K562 (cell line): ENCODE data around the gene LACTBL1.

Experiments used
- HDAC3 ChIP-seq: fragments of 450-650 bp; IDR thresholded peaks from 2 replicates; pipeline ENCODE4 v1.6.1; 2018; ENCODE audit warnings: borderline replicate concordance, mild to moderate bottlenecking, moderate library complexity; ENCODE audit not compliant: partially characterized antibody
- HNRNPH1 ChIP-seq: fragments of 200-400 bp; formaldehyde crosslinking; optimal IDR thresholded peaks from 2 replicates; pipeline ENCODE3; 2017; ENCODE audit warnings: low read depth, mild to moderate bottlenecking, low read length, moderate library complexity
- MAFF ChIP-seq: IDR thresholded peaks from 2 replicates; pipeline ENCODE4 v1.6.1; 2012; ENCODE audit warnings: low read length, improper control_type of control experiment
- NCOA1 ChIP-seq: fragments of 450-650 bp; IDR thresholded peaks from 2 replicates; pipeline ENCODE4 v1.6.1; 2016; ENCODE audit warnings: low read depth
- POLR2A ChIP-seq: fragments of 450-650 bp; conservative IDR thresholded peaks from 2 replicates; pipeline ENCODE4 v1.6.1; 2016
- TCF7 ChIP-seq: sonication (generic); IDR thresholded peaks from 2 replicates; pipeline ENCODE4 v1.6.1; 2016; ENCODE audit warnings: antibody characterized with exemption, borderline replicate concordance
- ZNF3 ChIP-seq: fragments of 250-450 bp; sonication (Bioruptor Pico); IDR thresholded peaks from 2 replicates; pipeline ENCODE4 v1.5.0; 2021; ENCODE audit warnings: mild to moderate bottlenecking, moderate library complexity
- TF ChIP-seq, protein P1 (sequence below): fragments of 250-450 bp; sonication (Bioruptor Pico); IDR thresholded peaks from 2 replicates; pipeline ENCODE4 v1.4.0; 2020; ENCODE audit warnings: mild to moderate bottlenecking, moderate library complexity
- TF ChIP-seq, protein P2 (sequence below), 3 experiments: IDR thresholded peaks in 2 of 3; conservative IDR thresholded peaks in 1 of 3; 2 replicates each; pipeline ENCODE4 v1.5.1; 2011 to 2012; ENCODE audit warnings: low read length in 3 of 3, mild to moderate bottlenecking in 3 of 3, control low read depth in 2 of 3, improper control_type of control experiment in 1 of 3, inconsistent platforms in 1 of 3, low read depth in 1 of 3, mixed read lengths in 1 of 3, moderate library complexity in 1 of 3; ENCODE audit not compliant: insufficient read depth in 2 of 3
- TF ChIP-seq, protein P3 (sequence below): sonication (generic); formaldehyde crosslinking; IDR thresholded peaks from 2 replicates; pipeline ENCODE4 v1.8.1; 2022; ENCODE audit warnings: missing genetic modification reagents
- TF ChIP-seq, protein P4 (sequence below): fragments of 450-650 bp; IDR thresholded peaks from 2 replicates; pipeline ENCODE4 v1.6.1; 2017; ENCODE audit warnings: antibody characterized with exemption, mild to moderate bottlenecking
- TF ChIP-seq, protein P5 (sequence below): fragments of 450-650 bp; formaldehyde crosslinking; IDR thresholded peaks from 2 replicates; pipeline ENCODE4 v1.4.0; 2020; ENCODE audit warnings: mild to moderate bottlenecking, moderate library complexity
- TF ChIP-seq, protein P6 (sequence below), 2 experiments: fragments of 450-650 bp in 1 of 2; sonication (generic) in 1 of 2; formaldehyde crosslinking in 1 of 2; IDR thresholded peaks in 1 of 2; conservative IDR thresholded peaks in 1 of 2; 2 replicates each; pipeline versions ENCODE4 v1.6.1 to v1.8.1; 2016 to 2023; ENCODE audit warnings: mild to moderate bottlenecking in 2 of 2, moderate library complexity in 2 of 2, inconsistent platforms in 1 of 2, missing genetic modification reagents in 1 of 2

DNA sequence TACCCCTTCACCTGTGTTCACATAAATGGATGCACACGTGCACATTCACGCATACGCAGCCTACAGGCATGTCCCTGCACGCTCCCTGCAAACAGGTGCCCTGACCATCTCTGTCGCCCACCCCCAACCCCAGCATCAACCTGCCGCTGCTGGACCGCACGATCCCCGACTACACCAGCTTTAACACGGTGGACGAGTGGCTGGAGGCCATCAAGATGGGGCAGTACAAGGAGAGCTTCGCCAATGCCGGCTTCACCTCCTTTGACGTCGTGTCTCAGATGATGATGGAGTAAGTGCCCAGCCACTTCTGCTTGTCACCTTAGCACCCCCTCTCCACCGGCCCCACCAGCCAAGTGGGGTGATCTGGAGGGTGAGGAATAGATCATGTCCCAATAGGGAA is 60.4 kb downstream of the LACTBL1 start:
- TF ChIP-seq, protein P1, sequence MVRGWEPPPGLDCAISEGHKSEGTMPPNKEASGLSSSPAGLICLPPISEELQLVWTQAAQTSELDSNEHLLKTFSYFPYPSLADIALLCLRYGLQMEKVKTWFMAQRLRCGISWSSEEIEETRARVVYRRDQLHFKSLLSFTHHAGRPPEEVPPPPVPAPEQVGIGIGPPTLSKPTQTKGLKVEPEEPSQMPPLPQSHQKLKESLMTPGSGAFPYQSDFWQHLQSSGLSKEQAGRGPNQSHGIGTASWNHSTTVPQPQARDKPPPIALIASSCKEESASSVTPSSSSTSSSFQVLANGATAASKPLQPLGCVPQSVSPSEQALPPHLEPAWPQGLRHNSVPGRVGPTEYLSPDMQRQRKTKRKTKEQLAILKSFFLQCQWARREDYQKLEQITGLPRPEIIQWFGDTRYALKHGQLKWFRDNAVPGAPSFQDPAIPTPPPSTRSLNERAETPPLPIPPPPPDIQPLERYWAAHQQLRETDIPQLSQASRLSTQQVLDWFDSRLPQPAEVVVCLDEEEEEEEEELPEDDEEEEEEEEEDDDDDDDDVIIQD (CRISPR knock-in tag), result no peak
- TF ChIP-seq, protein P2, sequence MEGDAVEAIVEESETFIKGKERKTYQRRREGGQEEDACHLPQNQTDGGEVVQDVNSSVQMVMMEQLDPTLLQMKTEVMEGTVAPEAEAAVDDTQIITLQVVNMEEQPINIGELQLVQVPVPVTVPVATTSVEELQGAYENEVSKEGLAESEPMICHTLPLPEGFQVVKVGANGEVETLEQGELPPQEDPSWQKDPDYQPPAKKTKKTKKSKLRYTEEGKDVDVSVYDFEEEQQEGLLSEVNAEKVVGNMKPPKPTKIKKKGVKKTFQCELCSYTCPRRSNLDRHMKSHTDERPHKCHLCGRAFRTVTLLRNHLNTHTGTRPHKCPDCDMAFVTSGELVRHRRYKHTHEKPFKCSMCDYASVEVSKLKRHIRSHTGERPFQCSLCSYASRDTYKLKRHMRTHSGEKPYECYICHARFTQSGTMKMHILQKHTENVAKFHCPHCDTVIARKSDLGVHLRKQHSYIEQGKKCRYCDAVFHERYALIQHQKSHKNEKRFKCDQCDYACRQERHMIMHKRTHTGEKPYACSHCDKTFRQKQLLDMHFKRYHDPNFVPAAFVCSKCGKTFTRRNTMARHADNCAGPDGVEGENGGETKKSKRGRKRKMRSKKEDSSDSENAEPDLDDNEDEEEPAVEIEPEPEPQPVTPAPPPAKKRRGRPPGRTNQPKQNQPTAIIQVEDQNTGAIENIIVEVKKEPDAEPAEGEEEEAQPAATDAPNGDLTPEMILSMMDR (IDR thresholded peaks at IDR 0.05 in 2 of 3, conservative IDR thresholded peaks at IDR 0.05 in 1 of 3; ENCODE audit: insufficient read depth in 2 of 3, low read depth in 1 of 3, low read length in 3 of 3), result no peak
- TF ChIP-seq ZNF3, result no peak
- TF ChIP-seq, protein P3, sequence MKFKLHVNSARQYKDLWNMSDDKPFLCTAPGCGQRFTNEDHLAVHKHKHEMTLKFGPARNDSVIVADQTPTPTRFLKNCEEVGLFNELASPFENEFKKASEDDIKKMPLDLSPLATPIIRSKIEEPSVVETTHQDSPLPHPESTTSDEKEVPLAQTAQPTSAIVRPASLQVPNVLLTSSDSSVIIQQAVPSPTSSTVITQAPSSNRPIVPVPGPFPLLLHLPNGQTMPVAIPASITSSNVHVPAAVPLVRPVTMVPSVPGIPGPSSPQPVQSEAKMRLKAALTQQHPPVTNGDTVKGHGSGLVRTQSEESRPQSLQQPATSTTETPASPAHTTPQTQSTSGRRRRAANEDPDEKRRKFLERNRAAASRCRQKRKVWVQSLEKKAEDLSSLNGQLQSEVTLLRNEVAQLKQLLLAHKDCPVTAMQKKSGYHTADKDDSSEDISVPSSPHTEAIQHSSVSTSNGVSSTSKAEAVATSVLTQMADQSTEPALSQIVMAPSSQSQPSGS (CRISPR knock-in tag), result no peak
- no peak for TF ChIP-seq POLR2A
- TF ChIP-seq TCF7, result no peak
- TF ChIP-seq HDAC3, result no peak
- TF ChIP-seq NCOA1, result no peak
- TF ChIP-seq, protein P4, sequence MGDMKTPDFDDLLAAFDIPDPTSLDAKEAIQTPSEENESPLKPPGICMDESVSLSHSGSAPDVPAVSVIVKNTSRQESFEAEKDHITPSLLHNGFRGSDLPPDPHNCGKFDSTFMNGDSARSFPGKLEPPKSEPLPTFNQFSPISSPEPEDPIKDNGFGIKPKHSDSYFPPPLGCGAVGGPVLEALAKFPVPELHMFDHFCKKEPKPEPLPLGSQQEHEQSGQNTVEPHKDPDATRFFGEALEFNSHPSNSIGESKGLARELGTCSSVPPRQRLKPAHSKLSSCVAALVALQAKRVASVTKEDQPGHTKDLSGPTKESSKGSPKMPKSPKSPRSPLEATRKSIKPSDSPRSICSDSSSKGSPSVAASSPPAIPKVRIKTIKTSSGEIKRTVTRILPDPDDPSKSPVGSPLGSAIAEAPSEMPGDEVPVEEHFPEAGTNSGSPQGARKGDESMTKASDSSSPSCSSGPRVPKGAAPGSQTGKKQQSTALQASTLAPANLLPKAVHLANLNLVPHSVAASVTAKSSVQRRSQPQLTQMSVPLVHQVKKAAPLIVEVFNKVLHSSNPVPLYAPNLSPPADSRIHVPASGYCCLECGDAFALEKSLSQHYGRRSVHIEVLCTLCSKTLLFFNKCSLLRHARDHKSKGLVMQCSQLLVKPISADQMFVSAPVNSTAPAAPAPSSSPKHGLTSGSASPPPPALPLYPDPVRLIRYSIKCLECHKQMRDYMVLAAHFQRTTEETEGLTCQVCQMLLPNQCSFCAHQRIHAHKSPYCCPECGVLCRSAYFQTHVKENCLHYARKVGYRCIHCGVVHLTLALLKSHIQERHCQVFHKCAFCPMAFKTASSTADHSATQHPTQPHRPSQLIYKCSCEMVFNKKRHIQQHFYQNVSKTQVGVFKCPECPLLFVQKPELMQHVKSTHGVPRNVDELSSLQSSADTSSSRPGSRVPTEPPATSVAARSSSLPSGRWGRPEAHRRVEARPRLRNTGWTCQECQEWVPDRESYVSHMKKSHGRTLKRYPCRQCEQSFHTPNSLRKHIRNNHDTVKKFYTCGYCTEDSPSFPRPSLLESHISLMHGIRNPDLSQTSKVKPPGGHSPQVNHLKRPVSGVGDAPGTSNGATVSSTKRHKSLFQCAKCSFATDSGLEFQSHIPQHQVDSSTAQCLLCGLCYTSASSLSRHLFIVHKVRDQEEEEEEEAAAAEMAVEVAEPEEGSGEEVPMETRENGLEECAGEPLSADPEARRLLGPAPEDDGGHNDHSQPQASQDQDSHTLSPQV, result no peak
- no peak for TF ChIP-seq MAFF
- TF ChIP-seq, protein P5, sequence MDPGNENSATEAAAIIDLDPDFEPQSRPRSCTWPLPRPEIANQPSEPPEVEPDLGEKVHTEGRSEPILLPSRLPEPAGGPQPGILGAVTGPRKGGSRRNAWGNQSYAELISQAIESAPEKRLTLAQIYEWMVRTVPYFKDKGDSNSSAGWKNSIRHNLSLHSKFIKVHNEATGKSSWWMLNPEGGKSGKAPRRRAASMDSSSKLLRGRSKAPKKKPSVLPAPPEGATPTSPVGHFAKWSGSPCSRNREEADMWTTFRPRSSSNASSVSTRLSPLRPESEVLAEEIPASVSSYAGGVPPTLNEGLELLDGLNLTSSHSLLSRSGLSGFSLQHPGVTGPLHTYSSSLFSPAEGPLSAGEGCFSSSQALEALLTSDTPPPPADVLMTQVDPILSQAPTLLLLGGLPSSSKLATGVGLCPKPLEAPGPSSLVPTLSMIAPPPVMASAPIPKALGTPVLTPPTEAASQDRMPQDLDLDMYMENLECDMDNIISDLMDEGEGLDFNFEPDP (CRISPR knock-in tag), result no peak
- TF ChIP-seq HNRNPH1, result no peak
- TF ChIP-seq, protein P6, sequence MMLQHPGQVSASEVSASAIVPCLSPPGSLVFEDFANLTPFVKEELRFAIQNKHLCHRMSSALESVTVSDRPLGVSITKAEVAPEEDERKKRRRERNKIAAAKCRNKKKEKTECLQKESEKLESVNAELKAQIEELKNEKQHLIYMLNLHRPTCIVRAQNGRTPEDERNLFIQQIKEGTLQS (IDR thresholded peaks at IDR 0.05), result no peak
- TF ChIP-seq, protein P6 (CRISPR knock-in tag; conservative IDR thresholded peaks at IDR 0.05), result no peak
